Stimulated activated CD8-positive, alpha-beta memory T cell treated with anti-CD3 and anti-CD28 coated beads, Interleukin-4, amount 100 ng/mL, for 24 hours (primary cell): ENCODE measurements around the gene OBI1.
"Not testable (repeated sequence)": the region's sequence is repeated elsewhere in the genome, so short reads cannot be mapped to it uniquely, and the experiment has no call there.

Experiments
- DNase-seq: peaks from one replicate; pipeline ENCODE4 v3.0.0-alpha.2; 2020; ENCODE audit warnings: low read depth

OBI1 gene

DNA sequence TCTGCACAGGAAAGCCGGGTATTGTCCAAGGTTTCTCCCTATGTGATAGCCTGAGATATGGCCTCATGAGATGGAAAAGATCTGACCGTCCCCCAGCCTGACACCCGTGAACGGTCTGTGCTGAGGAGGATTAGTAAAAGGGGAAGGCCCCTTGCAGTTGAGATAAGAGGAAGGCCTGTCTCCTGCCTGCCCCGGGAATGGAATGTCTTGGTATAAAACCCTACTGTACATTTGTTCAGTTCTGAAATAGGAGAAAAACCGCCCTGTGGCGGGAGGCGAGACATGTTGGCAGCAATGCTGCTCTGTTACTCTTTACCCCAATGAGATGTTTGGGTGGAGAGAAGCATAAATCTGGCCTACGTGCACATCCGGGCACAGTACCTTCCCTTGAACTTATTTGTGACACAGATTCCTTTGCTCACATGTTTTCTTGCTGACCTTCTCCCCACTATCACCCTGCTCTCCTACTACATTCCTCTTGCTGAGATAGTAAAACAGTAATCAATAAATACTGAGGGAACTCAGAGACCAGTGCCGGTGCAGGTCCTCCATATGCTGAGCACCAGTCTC, 11.8 kb downstream of the OBI1 start:
- DNase-seq, result not testable (repeated sequence)

DNA sequence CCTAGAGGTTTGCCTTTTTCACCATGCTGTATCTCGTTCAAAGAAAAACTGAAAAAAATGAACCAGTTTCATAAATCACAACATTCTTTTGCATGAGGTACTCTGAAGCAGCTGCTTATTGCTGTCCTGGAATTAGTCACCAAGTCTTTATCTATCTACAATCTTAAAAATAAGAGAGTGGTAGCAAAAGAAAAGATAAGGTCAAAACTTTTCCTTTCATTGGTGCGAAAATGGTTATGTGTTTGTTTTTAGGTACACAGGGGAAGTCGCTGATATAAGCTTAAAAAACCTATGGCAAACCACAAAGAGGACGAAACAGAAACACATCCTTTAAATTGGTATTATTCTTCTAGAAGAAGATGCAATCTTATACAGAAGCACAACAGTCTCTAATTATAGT, 20.7 kb downstream of the OBI1 start:
- no peak for DNase-seq

DNA sequence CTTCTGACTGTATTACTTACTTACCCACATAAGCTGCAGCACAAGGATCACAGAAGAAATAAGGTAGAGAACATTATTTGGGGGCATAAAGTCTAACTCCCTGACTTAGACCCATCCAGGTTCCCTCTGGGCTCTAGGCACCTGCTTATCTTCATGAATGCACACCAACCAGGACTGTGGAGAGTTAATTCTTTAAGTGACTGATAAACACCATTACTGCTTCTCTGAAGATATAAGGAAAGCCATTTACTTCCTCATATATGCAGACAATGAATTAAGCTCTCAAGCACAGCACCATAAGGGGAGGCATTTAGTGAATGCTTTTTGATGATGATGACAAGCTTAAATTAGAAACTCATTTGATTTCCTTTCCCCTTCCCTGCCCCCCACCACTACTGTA, 22.5 kb downstream of the OBI1 start:
- DNase-seq, result no peak

DNA sequence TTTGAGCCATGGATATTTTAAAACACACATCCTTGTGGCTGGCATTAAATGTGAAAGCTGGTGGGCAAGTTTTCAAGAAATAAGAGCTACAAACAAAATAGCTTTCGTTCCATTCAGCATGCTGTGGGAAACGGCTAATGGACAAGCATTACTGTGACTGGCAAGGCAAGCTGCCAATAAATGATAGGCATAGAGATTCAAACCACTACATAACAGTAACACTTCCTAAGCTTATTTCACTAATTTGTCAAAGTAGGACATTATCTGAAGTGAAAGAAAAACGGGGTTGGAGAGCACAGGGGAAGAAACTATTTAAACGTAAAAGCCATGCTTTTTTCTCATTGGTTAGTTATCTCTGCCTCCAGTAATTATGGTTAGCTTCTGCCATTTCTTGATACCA, 26.0 kb downstream of the OBI1 start:
- no peak for DNase-seq

DNA sequence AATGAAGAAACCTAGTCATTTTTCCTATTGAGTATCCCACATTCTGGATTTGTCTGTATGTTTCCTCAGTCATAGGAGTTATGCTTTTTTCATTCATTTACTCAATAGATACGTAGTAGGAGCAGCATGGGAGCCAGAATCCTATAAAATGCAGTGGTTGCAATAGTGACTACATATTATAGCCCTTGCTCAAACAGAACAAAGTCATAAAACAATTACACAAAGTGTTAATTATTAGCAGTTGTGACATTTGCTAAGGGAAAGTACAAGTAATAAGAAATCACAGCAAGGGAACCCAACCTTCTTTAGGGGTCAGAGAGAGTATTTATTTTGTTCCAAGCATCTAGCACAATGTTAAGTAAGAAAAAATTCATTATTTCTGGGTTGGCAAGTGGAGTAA, 27.9 kb downstream of the OBI1 start:
- DNase-seq, result no peak

DNA sequence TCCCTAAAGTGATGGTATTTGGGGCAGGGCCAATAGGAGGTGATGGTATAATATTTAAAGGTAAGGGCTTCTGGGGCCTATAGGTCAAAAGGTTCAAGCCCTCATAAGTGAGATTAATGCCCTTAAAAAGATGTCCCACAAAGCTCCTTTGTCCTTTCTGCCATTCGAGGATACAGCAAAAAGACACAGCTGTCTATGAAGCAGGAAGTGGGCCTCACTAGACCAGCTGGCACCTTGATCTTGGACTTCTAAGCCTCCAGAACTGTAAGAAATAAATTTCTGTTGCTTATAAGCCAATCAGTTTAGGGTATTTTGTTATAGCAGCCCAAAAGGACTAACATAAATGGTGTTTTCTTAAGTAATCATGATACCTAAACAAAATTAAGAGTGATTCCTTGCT, 28.4 kb downstream of the OBI1 start:
- no peak for DNase-seq

DNA sequence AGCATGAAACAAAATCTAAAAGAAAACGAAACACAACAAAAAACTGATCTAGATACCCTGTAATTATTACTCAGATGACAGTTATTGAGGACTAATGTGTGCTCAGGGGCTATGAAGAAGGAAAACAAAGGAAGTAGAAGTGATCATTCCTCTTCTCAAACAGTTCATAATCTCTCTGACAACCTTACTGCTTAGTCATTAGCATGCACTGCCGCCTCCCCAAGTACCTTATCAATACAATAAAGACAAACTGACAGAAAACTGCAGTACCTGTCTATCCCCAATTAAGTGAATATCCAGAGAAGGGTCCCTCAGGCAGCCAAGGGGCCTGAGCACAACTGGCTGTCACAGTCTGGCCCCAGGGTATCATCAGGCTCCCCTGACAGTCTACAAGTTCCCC, 33.6 kb downstream of the OBI1 start:
- DNase-seq, result no peak

DNA sequence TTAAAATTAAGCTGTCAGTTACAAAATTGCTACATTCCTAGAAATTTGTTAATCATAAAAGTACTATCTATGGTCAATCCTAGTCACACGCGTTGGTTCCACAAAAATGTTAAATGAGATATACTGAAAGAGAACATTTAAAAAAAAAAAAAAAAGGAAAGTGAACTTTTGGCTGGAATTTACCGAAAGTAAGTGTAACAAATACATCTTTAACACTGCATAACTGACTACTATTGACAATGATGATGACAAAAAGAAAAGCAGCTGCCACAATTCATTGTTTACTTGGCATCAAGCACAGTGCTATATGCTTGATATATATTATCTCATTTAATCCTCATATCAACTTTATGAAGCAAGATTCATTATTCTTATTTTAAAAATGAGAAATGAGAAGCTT, 35.8 kb downstream of the OBI1 start:
- no peak for DNase-seq

DNA sequence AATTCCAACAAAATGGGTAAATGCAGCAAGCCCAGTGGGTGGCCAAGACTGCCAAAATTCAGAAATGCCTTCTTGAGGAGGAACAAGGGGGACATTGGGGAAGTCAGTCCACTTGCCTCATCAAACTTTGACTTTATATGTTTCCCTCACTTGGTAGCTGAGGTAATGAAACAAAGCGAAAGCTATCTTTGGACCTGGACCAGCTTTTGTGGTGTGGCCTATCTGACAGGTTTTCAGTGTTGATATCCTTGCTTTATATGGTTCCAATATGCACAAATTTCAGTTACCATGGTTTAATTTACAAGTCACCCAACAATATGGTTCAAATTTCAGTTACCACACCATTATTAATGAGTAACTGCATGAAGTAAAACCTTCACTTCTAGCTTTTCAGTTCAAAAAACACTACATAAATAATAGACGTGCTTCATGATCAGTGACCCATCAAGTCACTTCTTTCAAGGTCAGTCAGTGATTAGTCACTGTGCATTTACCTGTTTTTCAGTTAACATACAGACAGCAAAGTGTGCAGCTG, 38.0 kb downstream of the OBI1 start:
- DNase-seq, result no peak

DNA sequence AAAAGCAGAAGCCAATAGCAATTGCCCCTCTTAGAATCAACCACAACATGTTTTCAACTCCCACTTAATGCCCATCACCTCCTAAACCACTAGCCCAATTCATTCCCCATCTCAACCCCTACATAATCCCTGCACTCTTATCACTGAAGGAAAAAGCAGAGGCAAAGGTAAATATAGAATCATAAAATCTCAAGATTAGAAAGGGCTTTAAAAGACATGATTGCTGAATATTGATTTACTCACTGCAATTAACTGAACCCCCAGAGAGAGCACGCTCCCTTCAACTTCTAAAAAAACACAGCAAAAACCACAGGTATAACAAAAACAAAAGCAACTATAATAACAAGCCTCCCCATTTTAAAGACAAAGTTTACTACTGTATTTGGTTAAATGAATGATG, 40.5 kb downstream of the OBI1 start:
- DNase-seq, result no peak

DNA sequence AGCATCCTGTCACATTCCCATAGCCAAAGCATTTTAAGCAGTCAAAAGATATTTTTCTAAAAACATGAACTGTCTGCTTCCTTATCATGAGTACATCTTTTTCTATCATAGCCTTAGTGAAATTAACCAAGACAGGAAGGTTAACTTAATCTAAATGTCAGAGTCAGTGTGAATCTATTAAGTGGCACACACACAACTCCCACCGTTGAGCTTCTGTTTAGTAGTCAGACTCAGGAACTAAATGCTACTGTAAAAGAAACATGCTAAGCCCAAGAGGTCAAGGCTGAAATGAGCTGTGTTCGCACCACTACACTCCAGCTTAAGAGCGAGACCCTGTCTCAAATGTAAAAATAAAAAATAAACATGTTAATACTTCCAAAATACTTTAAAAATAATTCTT, 47.9 kb downstream of the OBI1 start:
- no peak for DNase-seq

DNA sequence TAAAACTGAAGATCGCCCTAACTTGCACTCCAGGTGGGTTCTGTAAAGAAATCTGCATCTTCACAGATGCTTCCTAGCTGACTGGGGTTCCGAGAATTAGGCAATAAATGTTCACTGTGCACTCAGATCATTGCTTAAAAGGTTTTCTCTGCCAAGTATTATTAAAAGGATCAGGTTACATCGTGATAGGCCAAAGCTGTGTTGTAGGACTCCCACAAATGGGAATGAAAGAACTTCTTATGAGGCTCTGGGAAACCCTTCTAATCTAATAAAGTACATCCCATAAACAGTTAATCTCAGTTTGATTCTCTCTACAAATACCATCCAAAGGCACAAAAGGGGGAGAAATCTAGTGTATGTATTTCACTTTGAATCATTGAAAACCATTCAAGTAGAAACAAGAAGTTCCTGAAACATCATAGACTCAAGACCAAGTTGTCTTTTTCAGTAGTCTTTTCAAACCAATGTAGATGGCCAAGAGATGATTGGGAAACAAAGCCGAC, 48.5 kb downstream of the OBI1 start:
- no peak for DNase-seq

DNA sequence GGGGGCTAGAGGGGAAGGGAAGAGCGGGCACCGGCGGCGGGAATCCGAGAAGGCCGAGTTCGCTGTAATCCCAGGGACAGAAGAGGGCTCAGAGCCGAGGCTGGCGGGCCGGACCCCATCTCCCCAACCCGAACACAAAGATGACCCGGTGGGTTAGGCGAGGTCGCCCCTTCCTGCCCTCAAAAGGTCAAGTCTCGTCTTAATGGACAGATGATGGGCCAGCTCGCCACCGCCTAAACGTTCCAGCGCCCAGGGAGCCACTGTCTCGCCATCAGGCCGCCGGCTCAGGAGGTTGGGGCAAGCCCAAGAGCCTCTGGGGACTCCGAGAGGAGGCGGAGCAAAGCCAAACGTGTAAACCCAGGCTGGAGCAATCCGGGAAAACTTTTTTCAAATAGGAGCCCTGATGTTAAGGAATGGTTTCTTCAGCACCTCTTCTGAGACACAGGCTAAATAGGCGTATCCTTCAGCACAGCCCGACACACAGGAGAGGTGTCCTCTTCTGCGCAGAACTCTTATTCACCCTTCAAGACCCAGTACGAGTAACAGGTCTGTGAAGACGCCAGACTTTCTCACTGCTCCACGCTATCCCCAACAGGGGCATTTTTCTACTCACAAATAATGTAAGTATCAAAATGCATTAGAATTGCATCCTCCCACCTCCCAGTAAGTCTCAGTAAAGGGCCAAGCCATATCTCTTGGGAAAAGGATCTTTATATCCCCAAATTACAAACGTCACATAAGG, 49.3 kb downstream of the OBI1 start:
- DNase-seq, result no peak

DNA sequence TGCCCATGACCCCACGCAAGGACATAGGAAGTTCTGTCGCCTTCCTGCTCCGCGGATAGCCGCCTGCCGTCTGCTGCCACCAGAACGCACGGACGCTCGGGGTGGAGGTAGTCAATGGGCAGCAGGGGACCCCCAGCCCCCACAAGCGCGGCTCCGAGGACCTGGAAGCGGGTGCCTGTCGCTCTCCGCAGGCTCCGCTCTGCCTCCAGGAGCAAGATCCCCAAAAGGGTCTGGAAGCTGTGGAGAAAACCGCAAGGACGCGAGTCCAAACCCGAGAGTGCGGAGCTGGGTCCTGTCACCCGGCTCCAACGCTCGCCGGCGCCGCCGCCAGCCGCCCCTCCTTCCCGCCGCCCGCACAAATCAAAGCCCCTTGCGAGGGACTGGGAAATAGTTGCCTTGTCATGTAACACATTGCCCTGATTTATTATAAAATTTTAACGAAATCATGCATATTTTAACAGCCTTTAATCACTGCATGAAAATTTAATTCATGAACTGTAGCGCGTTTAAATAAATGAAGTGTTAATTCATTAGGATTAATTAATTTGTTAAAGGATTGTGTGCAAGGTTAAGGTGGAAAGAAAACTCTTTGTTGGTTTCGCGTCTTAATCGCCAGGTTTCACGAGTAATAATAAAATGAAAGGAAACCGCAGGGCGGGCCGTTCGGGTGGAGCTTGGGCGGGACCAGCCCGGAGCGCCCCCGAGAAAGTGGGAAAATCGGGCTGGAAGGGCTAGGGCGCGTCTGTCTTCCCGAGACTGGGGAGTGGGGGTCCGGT, 50.1 kb downstream of the OBI1 start:
- DNase-seq, result no peak

DNA sequence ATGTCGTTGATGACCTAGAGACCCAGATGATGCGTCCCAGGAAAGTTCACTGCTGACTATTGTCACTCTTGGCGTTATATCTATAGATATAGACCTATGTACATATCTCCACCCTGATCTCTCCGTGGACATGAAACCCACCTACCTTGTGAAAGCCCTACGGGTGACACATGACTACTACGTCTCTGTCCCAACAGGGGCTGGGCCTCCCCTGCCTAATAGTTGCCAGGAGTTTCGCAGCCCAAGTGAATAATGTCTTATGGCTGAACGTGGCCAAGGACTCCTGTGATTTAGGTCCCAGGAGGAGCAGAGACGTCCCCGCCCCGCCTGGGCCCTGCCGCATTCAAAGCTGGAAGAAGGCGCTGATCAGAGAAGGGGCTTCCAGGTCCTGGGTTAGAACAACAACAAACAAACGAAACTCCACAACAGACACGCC, 50.7 kb downstream of the OBI1 start:
- DNase-seq, result no peak

DNA sequence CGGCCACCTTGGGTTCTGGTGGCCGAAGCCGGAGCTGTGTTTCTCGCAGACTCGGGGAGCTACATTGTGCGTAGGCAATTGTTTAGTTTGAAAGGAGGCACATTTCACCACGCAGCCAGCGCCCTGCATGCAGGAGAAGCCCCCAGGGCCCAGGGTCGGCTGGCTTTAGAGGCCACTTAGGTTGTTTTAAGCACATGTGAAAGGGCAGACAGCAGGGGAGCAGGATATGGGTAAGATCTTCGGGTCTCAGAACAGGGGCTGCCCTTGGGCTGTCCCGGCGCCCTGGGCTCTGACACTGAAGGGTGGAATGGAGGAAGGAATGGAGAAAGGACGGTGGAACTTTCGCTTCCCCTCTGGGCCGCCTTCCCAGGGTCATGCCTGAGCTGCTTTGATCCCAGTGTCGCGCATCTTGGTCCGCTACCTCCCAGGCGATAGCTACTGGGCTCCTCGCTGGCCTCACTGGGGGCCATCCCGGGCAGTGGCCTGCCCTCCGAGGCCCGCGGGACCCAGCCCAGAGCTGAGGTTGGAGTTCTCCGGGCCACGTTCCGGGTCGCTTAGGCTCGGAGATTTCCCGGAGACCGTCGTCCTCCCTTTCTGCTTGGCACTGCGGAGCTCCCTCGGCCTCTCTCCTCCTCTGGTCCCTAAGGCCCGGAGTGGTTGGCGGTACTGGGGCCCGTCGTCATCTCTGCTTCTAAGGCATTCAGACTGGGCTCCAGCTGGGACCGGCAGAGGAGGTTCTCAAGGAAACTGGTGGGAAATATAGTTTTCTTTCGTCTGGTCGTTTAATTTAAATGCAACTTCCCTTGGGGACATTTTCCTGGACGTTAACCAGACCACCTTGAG, 51.3 kb downstream of the OBI1 start:
- no peak for DNase-seq

DNA sequence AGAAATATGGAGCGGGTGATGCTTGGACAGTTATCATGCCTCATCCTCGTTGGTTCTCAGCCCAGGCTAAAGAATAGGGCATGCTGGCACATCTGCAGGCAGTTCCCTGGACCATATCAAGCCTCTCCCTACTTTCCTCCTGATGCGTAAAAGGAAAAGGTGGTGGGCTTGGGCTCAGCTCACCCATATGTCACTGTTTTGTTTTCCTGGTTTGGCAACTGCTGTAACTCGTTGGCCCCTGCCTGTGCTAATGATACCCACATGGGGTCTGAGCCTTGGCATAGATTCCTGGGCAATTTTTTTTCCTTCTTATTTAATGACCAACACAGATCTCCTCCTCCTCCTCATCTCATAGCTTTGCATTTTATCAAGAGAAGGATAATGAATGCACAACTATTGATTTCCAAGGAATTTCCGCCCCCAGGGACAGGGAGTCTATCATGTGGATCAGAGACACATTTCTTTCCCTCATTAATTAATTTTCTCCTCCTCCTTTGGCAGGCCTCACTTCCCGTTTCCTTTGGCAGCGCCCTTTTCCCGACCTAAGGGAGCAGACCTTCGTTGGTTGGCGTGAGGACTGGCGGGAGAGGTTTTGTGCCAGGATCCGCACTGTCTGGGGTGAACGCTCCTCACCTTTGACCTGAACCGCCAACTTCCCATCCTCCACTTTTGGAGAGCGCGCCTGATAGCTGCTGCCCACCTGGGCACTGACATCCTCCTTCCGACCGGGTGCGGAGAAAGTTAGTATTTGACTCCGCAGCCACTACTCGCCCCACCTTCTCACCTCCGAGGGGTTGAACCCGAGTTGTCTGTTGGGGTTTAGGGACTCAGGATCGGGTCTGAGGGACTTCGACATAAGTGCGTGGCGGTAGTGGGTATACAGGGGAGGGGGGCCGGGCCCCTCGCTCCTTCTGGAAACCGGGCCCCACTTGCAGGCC, 52.2 kb downstream of the OBI1 start:
- DNase-seq, result no peak

DNA sequence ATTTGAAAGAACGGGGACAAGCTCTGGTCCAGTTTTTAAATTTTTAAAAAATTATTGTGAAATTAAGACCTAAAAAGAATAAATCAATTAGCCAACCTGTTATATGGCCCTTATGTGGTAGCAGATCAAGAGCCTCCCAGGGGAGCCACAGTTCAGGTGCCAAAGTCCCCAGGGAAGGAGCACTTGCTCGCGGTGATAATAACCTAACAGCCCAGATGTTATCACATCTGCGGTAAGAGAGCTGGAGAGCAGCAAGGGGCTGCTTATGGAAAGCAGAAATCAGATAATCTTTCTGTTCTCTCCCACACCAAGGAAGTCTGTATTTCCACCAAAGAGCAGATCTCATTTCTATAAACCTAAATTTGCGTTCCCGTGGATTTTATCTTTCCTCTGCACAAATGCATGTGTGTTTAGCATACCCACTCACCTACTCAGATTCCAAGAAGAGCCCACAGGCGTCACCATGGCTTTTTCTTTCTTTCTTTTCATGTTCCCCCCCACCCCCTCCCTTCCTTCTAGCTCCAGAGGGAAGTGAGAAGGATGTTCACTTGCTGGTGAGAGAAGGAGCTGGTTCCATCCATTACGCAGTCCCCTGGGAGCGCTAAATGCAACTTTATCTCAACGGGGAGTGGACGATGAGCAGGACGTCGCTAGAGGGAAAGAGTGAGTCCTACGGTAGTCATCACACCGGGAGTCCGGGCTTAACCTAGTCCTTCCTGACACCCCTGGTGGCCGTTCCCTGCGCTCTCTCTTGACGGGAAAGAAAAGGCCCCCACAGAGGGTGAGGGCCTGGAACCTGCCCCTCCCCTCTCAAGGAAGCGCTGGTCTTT, 54.0 kb downstream of the OBI1 start:
- no peak for DNase-seq

DNA sequence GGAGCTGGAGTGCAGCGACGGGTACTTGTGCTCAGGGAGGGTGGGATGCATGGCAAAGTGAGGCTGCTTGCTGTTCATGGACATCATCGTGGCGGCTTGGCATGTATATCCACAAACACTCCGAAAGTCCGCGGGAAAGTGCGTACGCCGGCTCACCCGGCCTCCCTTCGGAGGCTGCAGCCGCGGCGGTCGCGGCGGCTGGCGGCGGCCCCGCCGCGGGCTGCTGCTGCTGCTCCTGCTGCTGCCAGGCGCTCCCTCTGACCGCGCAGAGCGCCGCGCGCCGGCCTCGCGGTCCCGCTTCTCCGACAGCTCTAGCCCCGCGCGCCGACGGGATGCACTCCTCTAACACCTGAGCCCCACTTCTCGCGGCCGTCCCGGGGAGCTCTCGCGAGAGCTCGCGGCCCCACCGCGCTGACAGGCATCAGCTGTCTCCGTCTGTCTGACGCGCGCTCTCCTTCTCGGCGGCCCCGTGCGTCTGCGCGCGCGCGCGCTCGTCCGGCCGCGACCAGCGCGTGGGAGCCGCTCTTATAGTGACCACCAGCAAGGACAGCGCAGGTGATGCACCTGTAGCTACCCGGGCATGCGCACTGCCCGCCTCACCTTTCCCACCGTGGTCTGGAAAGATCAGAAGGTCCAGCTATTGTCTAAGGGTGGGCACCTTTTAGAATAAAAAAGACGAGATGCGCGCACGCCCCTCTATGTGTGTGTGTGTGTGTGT, 55.6 kb downstream of the OBI1 start, which contains the start of gene POU4F1:
POU4F1 (minus strand) TSS at position 313 of the 718 bp plus-strand sequence; CDS start at position 87, 226 bp downstream.
- peak; percentile 49 for DNase-seq
